ENCODE data around the gene AJM1.
"Not testable (repeated sequence)": the region's sequence is repeated elsewhere in the genome, so short reads cannot be mapped to it uniquely, and the experiment has no call there.

Gene AJM1

GRCh38 chr9:136856541-136857141, 14.4 kb downstream of the AJM1 start:
- DNase-seq (ENCODE audit: low spot score): no peak

GRCh38 chr9:136857166-136857565, 14.9 kb downstream of the AJM1 start:
- no peak for DNase-seq (ENCODE audit: low spot score)

- no peak for DNase-seq (ENCODE audit: low spot score)
Measured at GRCh38 chr9:136857581-136858412, 15.5 kb downstream of the AJM1 start.

- no peak for DNase-seq (ENCODE audit: low spot score)
Measured at GRCh38 chr9:136858452-136858843, 16.2 kb downstream of the AJM1 start.

- peak; percentile 60 for DNase-seq (ENCODE audit: low spot score)
Measured at GRCh38 chr9:136858844-136859757, 16.8 kb downstream of the AJM1 start.

GRCh38 chr9:136860529-136860928, 18.3 kb downstream of the AJM1 start:
- no peak for DNase-seq (ENCODE audit: low spot score)

GRCh38 chr9:136860933-136861873, 18.9 kb downstream of the AJM1 start:
- no peak for DNase-seq (ENCODE audit: low spot score)

- DNase-seq (ENCODE audit: low spot score): no peak
Measured at GRCh38 chr9:136861874-136862457, 19.7 kb downstream of the AJM1 start.

- DNase-seq (ENCODE audit: low spot score): no peak
Measured at GRCh38 chr9:136862849-136863622, 20.8 kb downstream of the AJM1 start.

- DNase-seq (ENCODE audit: low spot score): no peak
Measured at GRCh38 chr9:136863623-136864273, 21.5 kb downstream of the AJM1 start.

- no peak for DNase-seq (ENCODE audit: low spot score)
Measured at GRCh38 chr9:136865041-136865767, 22.9 kb downstream of the AJM1 start.

- no peak for DNase-seq (ENCODE audit: low spot score)
Measured at GRCh38 chr9:136865768-136866103, 23.5 kb downstream of the AJM1 start.

- DNase-seq (ENCODE audit: low spot score): not testable (repeated sequence)
Measured at GRCh38 chr9:136866898-136867421, 24.7 kb downstream of the AJM1 start.

- DNase-seq (ENCODE audit: low spot score): no peak
Measured at GRCh38 chr9:136867480-136867879, 25.2 kb downstream of the AJM1 start.

GRCh38 chr9:136867917-136868316, 25.6 kb downstream of the AJM1 start:
- no peak for DNase-seq (ENCODE audit: low spot score)

GRCh38 chr9:136868644-136869043, 26.4 kb downstream of the AJM1 start:
- DNase-seq (ENCODE audit: low spot score): no peak

- DNase-seq (ENCODE audit: low spot score): not testable (repeated sequence)
Measured at GRCh38 chr9:136869611-136870010, 27.3 kb downstream of the AJM1 start.

GRCh38 chr9:136875155-136875554, 32.9 kb downstream of the AJM1 start:
- DNase-seq (ENCODE audit: low spot score): no peak

- no peak for DNase-seq (ENCODE audit: low spot score)
Measured at GRCh38 chr9:136876476-136876875, 34.2 kb downstream of the AJM1 start.

Measured in pons (tissue), 1 donor.